ENCODE results near the gene PRDM16.

DNA sequence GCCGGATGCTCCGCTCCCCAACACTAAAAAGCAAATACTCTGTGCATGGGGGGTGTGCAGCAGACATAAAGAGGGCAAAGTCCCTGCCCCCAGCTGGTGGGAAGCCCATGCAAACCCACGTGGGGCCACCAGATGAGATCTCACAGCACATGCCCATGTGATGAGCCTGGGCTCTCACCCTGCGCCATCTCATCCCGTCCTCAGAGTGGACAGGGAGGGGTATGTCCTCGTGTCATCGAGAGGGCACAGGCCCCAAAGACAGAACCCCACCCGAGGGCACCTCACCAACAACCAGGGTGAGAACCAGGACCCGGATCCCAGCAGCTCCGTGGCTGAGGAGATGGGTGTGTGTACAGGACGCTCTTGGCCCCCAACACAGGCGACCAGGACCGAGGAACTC, 360.3 kb downstream of the PRDM16 start:
- TF ChIP-seq POLR2A (IDR thresholded peaks at IDR 0.05): no peak
- no peak for TF ChIP-seq CTCF (IDR thresholded peaks at IDR 0.05)
